ENCODE data around the gene PTMA.

GRCh38 chr2:231676243-231676642 lies 32.1 kb upstream of the PTMA start:
- no peak for TF ChIP-seq CTCF (IDR thresholded peaks at IDR 0.05)
- TF ChIP-seq POLR2AphosphoS5 (IDR thresholded peaks at IDR 0.05) = no peak
- no peak for TF ChIP-seq POLR2A (IDR thresholded peaks at IDR 0.05)
- no peak for TF ChIP-seq EP300 (IDR thresholded peaks at IDR 0.05)

Data from upper lobe of left lung (tissue), 4 donors.